Brain microvascular endothelial cell (primary cell): ENCODE results near the gene ACSL1.

ENCODE experiments used
- DNase-seq: peaks from one replicate; pipeline ENCODE4 v3.0.0-alpha.2; 2020
- H3K27ac ChIP-seq: fragments of 250-450 bp; sonication (Bioruptor Pico); 2 replicates; pipeline ENCODE4 v1.5.1; 2020; ENCODE audit warnings: mild to moderate bottlenecking, moderate library complexity
- H3K27me3 ChIP-seq: fragments of 250-450 bp; sonication (Bioruptor Pico); replicated peaks from 2 replicates; pipeline ENCODE4 v1.5.1; 2020; ENCODE audit warnings: mild to moderate bottlenecking
- H3K36me3 ChIP-seq: fragments of 250-450 bp; sonication (Bioruptor Pico); replicated peaks from 2 replicates; pipeline ENCODE4 v1.5.1; 2020; ENCODE audit warnings: mild to moderate bottlenecking
- H3K4me3 ChIP-seq: 2 replicates; pipeline ENCODE4 v1.5.1; 2011; ENCODE audit warnings: low read depth, mild to moderate bottlenecking, control low read depth, low read length, moderate library complexity
- in situ Hi-C: cut with HindIII; loops from 2 replicates; pipeline ENCODE4 v1.10.0; 2017; ENCODE audit warnings: low sequenced_read_pairs, low pct_ligation_motif_present
- TF ChIP-seq, protein P1 (sequence below): IDR thresholded peaks from 2 replicates; pipeline ENCODE4 v1.5.1; 2011; ENCODE audit warnings: low read depth, mild to moderate bottlenecking, moderate library complexity, low read length, control low read depth, inconsistent platforms; ENCODE audit errors: missing control alignments

ACSL1 gene

DNA sequence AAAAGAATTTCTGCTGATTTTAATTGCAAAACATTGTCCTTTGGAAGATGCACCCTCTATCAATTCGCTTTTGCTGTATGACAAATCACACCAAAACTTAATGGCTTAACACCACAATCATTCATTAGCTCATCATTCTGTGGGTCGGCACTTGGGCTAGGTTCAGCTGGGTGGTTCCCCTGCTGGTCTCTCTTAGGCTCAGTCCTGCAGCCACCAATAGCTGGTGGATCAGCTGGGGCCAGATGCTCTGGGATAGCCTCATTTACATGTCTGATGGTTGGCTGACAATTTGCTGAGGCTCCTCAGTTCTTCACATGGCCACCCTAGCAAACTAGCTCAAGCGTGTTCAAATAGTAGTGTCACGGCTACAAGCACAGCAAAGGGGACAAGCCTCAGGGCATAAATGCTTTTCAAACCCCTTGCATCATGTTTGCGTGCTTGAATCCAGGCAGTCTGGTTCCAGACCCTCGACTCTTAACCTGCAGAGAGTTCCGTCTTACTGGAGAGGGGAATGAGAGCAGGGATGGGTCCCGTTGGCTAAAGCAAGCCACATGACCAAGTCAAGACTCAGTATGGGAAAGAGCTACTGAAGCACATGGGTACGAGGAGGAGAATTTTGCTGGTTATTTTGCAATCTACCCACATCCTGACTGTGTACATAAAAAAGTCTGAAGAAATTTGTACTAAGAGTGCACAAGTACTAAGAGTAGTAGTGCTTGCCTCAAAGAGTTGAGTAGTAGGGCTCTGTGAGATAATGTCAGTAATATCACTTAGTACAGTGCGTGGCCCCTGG lies 7.5 kb upstream of the ACSL1 start:
- DNase-seq: no peak
- Histone ChIP-seq H3K36me3 (no peaks in the 10 kb centered on the region), H3K4me3 (no peak overlapping the region), H3K27me3 (no peaks in the 10 kb centered on the region), H3K27ac (no peak overlapping the region)
- TF ChIP-seq, protein P1, sequence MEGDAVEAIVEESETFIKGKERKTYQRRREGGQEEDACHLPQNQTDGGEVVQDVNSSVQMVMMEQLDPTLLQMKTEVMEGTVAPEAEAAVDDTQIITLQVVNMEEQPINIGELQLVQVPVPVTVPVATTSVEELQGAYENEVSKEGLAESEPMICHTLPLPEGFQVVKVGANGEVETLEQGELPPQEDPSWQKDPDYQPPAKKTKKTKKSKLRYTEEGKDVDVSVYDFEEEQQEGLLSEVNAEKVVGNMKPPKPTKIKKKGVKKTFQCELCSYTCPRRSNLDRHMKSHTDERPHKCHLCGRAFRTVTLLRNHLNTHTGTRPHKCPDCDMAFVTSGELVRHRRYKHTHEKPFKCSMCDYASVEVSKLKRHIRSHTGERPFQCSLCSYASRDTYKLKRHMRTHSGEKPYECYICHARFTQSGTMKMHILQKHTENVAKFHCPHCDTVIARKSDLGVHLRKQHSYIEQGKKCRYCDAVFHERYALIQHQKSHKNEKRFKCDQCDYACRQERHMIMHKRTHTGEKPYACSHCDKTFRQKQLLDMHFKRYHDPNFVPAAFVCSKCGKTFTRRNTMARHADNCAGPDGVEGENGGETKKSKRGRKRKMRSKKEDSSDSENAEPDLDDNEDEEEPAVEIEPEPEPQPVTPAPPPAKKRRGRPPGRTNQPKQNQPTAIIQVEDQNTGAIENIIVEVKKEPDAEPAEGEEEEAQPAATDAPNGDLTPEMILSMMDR: no peak
- in situ Hi-C loops: no loop called here

DNA sequence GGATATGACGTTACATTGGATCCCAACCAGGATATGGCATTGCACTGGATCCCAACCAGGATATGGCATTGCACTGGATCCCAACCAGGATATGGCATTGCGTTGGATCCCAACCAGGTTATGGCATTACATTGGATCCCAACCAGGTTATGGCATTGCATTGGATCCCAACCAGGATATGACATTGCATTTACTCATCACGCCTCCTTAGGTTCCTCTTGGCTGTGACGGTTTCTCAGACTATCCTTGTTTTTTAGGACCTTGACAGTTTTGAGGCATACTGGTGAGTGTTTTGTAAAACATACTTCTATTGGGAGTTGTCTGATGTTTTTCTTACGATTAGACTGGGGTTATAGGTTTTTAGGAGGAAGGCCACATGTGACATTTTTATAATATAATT lies 5.4 kb upstream of the ACSL1 start:
- in situ Hi-C loops: no loop called here
- TF ChIP-seq, protein P1: no peak
- DNase-seq: no peak

DNA sequence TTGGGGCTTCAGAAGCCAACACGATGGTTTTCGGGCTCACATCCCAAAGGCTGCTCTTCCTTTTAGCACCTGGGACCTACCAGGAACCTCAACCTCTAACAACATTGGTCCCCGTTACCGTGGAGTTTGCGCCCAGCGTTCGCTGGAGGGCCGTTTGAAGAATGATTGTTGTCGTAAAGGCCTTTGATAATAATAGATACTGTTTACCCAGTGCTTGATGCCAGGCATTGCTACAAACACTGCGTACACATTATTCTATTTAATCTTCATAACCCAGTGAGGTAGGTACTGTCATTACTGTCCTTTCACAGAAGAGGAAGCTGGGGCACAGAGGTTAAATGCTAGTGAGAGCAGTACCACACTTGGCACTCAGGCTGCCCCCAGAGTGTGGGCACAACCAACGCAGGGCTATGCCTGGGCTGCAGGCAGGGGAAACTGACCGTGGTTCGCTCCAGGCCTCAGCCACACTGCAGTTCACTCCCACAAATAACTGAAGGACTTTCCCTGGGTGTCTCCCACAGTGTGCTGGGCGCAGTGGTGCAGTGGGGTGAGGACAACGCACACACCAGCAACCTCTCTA lies 1.0 kb upstream of the ACSL1 start:
- no peaks in the 10 kb centered on the region for H3K36me3 ChIP-seq
- TF ChIP-seq, protein P1: no peak
- H3K27me3 ChIP-seq: peaks cover 3% of the 10 kb centered on the region
- DNase-seq: no peak
- H3K27ac ChIP-seq: no peak overlapping the region
- in situ Hi-C loops: no loop called here
- H3K4me3 ChIP-seq: peak overlapping the region; percentile 56

More for the DNA sequence above, 5.4 kb upstream of the ACSL1 start:
- Histone ChIP-seq H3K27ac (no peak overlapping the region), H3K4me3 (no peak overlapping the region), H3K27me3 (peaks cover 3% of the 10 kb centered on the region), H3K36me3 (no peaks in the 10 kb centered on the region)

DNA sequence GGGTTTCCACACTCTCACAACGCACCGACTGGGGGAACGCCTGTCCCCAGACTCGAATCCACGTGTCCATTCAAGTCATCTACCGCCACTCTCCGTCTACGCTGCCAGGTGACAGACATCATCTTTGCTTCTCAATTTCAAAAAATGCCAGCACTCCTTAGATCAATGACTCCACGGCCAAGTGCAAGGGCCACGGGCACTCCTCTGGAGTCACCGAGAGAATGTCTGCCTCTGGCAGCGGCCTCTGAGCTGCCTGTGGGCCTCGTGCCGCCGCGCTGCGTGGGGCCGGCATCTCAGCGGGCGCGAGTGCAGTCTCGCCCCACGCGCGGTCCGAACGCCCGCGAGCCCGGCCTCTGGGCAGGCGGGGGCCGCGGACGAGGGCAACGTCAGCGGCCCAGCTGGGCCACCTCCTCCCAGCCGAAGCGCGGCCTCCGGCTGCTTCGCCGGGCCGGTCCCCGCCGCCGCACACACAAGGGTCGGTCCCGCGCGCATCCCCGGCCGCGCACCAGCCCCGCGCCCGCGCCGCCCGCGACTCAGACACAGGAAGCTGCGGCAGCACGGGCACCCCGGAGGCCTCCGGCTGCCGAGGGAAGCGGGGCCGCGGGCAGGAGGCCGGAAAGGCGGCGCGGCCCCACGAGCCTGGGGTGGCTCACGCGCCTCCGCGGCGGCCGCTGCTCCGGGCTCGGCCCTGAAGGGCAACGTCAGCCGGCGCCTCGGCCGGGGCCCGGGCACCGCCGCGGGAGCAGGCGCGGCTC lies 450 bp downstream of the ACSL1 start:
- H3K36me3 ChIP-seq: no peaks in the 10 kb centered on the region
- H3K27me3 ChIP-seq: peaks cover 3% of the 10 kb centered on the region
- in situ Hi-C loops: no loop called here
- H3K4me3 ChIP-seq: peak overlapping the region; percentile 59
- no peak for DNase-seq
- TF ChIP-seq, protein P1: no peak
- peak overlapping the region; percentile 1 for H3K27ac ChIP-seq

DNA sequence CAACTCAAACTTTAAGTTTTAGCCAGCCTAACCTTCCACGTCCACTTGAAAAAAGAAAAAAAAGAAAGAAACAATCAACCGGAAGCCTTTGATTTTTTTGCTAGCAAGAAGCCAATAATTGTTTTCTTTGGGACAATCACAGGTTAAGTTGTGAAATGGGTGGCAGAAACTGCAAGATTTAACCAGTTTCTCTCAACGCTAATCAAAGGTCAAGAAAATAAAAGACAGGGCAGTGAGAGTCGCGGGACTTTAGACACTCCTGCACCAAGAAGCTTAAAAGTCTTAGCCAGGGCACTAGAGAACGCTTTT lies 1.0 kb downstream of the ACSL1 start:
- Histone ChIP-seq H3K4me3 (peak overlapping the region; percentile 59), H3K27ac (no peak overlapping the region), H3K27me3 (peaks cover 3% of the 10 kb centered on the region), H3K36me3 (no peaks in the 10 kb centered on the region)
- in situ Hi-C loops: no loop called here
- DNase-seq: no peak
- TF ChIP-seq, protein P1: no peak
